ENCODE measurements around the gene MELTF.

GRCh38 chr3:197025736-197026480 is 3.7 kb downstream of the MELTF start:
- TF ChIP-seq POLR2A (IDR thresholded peaks at IDR 0.05) (no peak), CTCF (IDR thresholded peaks at IDR 0.05) (no peak)

Data from Peyer's patch (tissue), 4 donors.